Hematopoietic multipotent progenitor cell (in vitro differentiated cells): ENCODE data around the gene MSGN1. TPM values are rescaled to one million over a fixed set of nuclear protein-coding genes. Genes with fewer than 3 reads are reported as not detected.

Experiments used
- DNase-seq, 3 donors: peaks; one replicate each; pipeline ENCODE4 v3.0.0-alpha.2; 2011 to 2015; ENCODE audit warnings: low read depth in 2 of 3, low spot score in 2 of 3
- total RNA-seq: library from RNA; depleted of rRNA; stranded (reverse); fragments of >200 nt; gene quantifications from one replicate; pipeline ENCODE4 v1.2.3, GENCODE V29; 2012

MSGN1 gene, protein sequence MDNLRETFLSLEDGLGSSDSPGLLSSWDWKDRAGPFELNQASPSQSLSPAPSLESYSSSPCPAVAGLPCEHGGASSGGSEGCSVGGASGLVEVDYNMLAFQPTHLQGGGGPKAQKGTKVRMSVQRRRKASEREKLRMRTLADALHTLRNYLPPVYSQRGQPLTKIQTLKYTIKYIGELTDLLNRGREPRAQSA
- total RNA-seq: not detected

DNA sequence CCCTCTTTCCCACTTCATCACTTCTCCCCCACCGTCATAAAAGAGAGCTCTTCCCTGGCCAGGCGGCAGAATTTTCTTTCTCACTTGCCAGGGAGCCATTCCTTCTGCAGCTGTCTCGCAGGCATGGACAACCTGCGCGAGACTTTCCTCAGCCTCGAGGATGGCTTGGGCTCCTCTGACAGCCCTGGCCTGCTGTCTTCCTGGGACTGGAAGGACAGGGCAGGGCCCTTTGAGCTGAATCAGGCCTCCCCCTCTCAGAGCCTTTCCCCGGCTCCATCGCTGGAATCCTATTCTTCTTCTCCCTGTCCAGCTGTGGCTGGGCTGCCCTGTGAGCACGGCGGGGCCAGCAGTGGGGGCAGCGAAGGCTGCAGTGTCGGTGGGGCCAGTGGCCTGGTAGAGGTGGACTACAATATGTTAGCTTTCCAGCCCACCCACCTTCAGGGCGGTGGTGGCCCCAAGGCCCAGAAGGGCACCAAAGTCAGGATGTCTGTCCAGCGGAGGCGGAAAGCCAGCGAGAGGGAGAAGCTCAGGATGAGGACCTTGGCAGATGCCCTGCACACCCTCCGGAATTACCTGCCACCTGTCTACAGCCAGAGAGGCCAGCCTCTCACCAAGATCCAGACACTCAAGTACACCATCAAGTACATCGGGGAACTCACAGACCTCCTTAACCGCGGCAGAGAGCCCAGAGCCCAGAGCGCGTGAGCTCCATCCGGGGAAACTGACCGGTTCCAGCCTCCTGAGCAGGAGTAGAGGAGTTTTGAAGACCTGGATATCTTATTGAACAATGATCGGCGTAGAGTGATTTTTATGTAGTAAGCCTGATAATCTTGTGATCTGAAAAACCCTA lies at the start of gene MSGN1:
TSS of gene MSGN1 (plus strand) at position 65 of the 850 bp plus-strand sequence. CDS start at position 124, 59 bp downstream.
- no peak for DNase-seq

DNA sequence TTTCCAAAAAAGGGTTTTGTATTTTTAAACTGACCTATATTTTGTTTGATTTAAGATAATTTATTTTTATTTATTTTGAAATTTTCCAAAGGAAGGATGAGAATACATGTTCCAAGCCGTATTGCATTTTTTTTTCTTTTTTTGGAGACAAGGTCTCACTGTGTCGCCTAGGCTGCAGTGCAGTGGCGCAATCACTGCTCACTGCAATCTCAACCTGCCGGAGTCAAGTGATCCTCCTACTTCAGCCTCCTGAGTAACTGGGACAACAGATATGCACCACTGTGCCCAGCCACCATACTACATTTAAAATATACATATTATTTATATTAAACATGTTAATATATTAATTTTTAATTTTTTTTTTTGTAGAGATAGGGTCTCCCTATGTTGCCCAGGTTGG lies 47.4 kb upstream of the MSGN1 start:
- no peak for DNase-seq

DNA sequence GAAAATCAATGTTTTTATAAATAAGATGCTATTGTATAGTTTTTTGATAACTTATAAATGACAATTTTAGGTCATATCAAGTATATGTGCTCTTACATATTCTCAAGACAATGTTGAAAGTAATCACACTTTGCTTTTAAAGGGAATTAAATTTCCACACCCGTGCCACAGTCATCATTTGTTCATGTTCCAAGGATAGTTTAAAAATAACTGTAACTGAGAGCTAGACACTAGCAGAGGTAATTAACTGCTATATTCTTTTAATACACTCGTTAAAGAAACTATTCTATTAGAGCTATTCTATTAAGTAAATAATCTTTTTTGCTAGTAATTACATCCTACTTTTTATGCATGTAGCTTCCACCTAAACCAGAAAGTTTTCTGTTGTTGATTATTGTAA lies 44.3 kb upstream of the MSGN1 start:
- DNase-seq: no peak

DNA sequence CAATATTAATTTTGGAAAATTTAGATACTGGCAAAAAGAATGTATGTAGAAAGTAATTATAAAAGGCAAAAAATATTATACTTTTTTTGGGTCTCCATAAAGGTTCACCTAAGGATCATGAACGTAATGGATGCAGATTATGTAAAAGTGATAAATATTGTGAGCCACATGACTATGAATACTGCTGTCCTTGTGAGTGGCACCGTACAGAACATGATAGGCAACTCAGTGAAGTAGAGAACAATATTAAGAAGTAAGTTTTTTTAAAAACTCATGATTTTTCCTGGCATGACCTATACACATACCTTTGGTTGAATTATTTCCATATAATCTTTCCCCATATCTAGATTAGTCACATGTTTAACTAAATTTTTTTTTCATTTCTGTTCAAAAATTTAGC lies 43.7 kb upstream of the MSGN1 start:
- no peak for DNase-seq

DNA sequence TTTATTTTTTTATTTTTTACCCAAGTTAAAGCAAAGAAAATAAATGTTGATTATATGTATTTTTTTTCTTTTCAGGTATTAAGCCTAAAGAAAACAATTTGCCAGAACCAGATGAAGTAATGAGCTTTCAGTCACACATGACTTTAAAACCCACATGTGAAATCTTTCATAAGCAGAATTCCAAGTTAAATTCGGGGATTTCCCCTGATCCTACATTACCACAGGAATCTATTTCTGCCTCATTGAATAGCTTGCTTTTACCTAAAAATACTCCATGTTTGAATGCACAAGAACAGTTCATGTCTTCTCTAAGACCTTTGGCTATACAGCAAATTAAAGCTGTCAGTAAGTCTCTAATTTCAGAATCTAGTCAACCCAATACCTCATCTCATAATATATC lies 35.7 kb upstream of the MSGN1 start:
- no peak for DNase-seq

DNA sequence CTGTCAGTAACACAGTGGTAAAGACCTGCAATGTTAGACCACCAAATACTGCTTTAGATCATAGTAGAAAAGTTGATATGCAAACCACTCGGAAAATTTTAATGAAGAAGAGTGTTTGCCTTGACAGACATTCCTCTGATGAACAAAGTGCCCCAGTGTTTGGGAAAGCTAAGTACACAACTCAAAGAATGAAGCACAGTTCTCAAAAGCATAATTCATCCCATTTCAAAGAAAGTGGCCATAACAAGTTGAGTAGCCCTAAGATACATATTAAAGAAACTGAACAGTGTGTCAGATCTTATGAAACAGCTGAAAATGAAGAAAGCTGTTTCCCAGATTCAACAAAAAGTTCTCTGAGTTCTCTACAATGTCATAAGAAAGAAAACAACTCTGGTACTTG lies 34.8 kb upstream of the MSGN1 start:
- no peak for DNase-seq

DNA sequence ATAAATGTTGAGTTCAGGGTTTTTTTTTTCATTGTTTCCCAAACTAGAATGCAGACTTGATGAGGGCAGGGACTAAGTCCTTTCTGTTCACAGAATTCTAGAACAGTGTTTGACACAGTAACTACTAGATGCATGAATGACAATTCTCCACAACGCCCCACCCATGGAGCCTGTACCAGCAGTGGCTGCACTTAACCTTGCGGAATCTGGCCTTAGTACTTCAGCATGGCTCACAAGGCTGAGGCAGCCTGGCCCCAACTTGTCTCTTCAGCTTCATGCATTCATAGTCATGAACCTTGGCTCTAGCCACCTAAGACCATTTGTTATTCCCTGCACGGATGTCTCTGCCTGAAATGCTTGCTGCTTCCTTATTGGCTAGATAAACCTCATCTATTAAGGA lies 29.5 kb upstream of the MSGN1 start:
- no peak for DNase-seq

DNA sequence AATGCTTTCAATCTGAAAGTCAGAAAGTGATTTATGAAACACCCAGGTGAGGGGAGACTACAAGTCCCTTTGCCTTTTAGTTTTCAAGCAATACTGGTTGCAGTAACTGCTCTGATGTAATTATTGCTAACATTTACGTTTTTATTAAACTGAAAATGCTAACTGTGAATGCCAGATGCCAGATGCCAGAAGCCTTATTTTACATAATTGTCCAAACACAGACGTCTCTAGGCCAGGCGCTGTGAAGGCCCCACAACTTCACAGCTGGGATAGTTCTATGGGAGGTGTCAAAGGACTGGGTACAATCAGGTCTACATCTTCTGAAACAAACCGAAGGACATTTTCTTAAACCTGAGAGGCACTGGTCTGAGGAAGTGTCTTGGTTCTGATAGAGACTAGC lies 27.5 kb upstream of the MSGN1 start:
- DNase-seq: no peak

DNA sequence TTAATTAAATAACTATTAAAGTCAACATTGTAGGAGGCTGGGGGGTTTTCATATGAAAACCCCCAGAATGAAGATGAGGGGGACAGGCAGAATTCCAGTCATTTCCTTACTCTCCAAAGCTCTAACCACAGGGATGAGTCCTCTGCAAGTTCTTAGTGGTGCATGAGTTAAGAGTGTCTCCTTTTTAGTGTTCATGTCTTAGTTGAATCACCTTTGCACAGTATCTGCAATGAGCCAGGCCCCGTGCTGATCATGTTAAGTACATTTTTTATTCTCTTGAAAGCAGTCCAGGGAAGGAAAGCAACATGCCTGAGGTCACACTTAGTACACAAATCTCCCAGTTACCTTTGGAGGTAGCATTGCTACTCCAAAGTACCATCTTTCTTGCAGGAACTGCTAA lies 25.7 kb upstream of the MSGN1 start:
- no peak for DNase-seq

DNA sequence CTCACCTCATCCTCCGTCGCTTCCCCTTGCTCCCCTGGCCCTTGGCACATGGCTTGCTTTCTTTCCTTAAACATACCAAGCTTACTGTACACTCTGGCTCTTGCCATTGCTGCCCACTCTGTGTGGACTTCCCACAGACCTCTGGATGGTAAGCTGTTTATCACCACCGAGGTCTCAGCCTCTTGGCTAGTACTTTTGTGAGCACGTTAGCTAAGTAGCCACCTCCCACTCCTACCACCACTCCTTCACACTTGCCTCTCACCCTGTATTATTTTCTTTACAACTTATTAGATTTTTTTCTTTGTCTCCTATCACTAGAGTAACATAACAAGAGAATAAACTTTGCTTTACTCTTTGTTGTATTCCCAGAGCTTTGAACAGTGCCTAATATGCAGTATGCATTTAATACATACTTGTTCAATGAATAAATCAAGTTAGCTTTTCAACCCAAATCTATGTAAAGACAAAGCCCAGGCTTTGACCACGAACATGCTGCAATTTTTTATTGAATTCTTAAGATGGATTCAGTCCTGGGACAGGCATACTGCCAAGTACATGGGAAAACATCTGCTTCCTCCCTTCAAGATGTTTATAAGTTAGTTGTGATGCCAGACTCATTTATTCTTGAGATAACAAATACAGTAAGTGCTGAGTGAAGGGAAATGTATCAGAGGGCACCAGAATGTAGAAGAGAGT lies 25.0 kb upstream of the MSGN1 start:
- peak in 2 of 3 donors; percentile 85 to 96 for DNase-seq

DNA sequence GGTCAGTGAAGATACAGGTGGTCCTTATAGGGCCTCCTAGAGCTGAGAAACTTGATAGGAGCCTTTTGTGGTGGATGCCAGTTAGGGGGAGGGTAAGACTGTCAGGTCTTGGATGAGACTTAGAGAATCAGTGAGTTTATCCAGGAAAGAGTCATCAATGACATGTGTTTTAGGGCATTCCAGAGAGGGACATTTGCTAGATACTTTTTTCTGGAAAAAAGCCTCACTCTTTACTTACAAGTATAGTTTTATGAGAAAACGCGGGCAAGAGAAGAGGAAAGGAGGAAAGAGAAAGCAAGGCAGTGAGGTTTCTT lies 24.5 kb upstream of the MSGN1 start:
- no peak for DNase-seq

DNA sequence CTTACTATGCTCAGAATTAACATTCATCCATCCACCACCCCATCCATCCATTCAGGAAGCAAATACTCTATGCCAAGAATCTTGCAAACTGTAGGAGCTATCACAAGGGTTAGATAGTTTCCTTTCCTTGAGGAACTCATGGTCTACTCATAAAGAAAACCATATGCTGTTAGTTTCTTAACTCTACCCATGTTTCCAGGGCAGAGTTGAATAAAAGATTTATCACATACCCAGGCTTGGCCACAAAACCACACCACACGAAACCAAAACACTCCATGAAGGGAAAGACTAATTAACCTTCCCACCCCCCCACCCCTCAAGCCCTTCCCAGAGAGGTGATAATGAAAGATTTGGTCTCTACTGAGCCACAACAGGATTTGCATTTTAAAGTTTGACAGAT lies 23.7 kb upstream of the MSGN1 start:
- DNase-seq: peak in 1 of 3 donors; percentile 67

DNA sequence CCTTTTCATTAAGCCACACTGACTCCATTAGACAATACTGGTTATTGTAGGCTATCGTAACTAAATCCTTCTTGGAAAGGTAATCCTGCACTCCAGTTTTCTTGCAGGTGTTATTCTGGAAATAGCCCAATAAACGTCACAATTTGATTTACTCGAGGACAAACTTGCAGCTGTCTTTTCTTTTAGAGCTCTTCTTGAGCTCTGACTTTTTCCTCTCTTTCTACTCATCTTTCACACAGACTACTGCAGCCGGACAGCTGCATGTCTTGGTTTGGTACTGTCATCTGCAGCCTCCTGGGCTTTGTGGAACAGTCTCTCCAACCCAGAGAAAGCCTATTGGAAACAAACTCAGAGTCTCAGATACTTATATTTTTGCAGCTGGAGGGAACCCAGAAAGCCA lies 23.0 kb upstream of the MSGN1 start:
- no peak for DNase-seq

DNA sequence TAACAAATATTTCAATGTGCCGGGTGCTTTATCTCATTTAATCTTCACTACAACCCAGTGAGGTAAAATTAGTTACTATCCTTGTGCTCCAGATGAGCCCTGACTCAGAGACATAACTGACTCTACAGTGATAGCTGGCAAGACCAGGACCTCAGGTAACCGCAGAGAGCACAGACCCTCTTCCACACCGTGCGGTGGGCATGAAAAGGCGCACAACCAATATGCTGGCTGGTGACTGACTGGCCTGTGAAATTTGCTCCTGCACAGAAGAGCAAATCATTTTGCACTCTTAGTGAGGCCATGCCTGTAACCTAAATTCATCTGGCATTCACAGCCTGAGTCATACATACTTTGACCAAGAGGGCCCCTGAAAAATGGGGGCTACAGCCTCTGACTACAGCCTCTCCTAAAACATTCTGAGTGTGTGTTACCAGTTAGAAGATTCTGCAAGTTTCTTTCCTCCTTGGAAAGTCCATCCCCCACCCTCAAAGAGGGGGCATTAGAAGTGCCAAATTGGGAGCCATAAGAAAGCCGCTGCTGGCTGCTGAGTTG lies 22.4 kb upstream of the MSGN1 start:
- DNase-seq: no peak

DNA sequence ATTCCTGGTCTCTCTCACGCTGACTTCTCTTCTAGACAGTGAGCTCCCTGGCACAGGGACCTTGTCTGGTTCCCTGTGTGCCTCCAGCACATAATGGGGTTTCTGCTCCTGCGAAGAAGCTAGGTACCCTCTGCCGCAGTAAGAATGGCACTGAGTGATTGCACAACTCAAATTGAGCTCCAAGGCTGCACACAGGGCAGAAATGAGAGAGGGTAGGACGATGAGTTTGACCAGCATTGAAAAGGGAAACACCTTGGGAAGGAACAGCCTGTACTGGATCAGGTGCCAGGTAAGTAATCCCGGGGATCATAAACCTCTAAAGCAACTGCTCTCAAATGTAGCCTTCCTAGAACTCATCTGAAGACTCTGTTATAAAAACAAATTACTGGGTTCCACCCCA lies 21.0 kb upstream of the MSGN1 start:
- no peak for DNase-seq

DNA sequence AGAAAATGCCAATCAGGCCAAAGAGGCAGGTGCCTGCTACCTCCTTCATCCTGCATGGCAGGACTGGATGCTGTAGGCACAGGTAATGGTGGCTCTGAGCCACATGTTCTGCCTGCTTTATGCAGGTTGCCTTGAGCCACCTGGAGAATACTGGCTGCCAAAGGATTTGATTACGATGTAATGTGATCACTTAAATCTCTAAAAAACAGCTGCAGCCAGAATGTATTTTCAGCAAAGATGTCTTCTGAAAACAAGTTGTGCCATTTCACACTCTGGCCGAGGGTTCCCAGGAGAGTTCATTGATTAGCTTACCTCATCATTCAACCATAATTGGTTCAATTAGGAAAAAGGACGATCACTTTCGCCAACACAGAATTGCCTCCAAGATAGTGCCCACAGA lies 17.9 kb upstream of the MSGN1 start:
- no peak for DNase-seq

DNA sequence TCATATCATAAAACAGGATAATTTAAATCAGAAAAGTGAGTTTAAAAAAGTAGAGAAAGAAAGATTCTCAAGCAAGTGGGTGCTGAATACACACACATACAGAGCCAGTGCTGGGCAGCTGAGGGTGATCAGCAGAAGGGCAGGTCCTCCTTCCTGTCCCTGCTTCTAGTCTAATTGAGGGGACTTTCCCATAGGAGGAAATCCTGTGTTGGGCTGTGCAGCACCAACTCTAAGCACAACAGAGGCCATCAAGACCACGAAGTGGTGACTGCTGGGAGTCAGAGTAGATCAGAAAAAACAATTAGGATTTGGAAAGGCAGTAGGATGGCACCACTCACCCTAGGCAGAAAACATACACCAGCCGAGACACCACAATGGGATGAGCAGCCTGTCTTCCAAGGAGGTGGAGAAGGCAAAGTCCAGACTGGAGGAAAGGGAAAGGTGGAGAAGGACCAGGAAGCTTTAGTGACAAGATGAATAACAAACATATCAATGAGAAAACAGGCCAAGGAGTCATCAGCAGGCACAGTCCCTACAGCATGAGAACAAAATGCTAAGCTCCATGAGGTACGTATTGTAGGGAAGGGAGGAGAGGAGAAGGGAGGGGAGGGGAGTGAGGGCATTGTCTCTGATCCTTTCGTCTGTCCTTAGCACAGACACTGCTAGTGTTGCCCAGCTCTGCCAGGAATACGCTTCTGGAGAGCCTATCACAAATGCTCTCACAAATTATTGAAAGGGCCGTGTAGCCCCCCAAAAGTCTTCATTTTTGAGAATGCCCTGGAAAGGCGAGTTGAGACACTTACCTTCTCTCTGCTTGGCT lies 16.7 kb upstream of the MSGN1 start:
- no peak for DNase-seq

DNA sequence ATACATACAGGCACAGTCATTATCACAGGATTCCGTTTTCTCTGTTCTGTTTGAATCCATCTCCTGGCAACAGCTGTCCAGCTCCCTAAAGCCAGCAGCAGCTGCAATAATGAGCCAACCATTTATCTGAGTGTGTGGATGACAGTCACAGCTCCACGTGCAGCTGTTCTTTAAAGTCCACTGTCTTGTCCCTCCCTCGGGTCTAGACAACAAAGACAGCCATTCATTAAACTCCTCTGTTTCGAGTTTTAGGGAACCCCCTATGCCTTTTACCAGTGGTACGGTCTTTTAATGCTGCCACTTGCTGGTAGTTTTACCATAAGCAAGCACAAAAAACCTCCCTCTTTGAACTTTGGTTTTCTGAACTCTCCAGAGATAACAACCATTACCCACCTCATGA lies 16.0 kb upstream of the MSGN1 start:
- DNase-seq: no peak

DNA sequence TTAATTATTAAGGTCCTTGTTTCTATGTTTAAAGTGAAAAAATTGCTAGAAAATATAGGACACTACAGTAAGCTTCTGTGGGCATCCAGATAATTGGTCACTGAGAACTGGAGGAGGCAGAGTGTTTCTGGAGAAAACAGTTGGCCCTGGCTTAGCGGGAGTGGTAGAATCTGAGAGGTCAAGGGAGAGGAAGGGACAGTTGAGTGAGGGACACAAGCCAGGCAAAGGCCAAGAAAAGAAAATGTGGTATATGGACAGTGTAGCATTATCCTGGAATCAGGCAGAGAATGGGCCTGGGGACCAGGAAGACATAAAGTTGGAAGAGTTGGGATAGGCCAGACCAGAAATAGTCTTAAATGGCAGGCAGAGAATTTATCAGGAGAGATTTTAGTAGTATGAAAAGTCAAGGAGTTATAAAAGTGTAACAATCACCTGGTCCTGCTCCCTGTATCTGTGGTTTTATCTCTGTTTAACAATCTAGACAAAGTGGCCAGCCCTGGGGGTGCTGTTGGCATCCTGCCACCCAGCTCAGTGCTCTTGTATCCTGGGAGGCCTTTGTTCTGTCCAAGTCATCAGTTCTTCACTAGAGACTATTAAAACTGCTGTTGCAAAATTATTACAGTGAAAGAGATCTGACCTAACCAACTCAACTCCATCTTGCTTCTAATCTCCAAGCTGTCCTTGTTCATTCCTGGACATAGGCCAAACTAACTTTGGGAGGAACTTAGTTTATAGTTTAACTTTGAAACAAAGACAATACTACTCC lies 15.4 kb upstream of the MSGN1 start:
- no peak for DNase-seq

DNA sequence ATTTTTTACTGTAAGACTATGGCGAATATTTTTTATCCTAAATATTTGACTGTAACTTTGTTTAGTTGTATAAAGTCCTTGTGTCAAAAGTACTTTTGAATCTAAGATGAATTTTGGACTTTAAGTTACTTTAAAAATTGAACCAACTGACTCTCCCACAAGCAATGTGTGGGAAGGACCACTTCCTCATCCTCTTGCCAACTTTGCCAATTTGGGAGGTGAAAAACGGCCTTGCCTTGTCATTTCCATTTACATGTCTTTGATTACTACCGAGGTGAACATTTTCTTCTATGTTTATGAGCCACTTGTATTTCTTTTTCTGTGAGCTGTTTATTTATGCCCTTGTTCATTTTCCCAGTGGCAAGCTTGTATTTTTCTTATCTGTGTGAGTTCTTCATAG lies 12.8 kb upstream of the MSGN1 start:
- no peak for DNase-seq
